PC-3 (cell line): ENCODE results near the gene PRXL2B. TPM values are rescaled to one million over a fixed set of nuclear protein-coding genes. Genes with fewer than 3 reads are reported as not detected.

Source experiments
- ATAC-seq: fragments of 200-7000 bp; cut with Tn5 transposase; 2 replicates; pipeline ENCODE4 v1.9.1; 2020; ENCODE audit warnings: mild to moderate bottlenecking, moderate library complexity
- BruUV-seq: library from RNA; stranded (reverse); fragments of 400-500 nt; replicated peaks from 2 replicates; lab custom pipeline; 2021; lab: Mats Ljungman, UMichigan
- CTCF ChIA-PET: fragments of 300-600 bp; sonication (Branson Sonifier 250); formaldehyde crosslinking; loops from one replicate; lab custom pipeline; 2022; ENCODE audit warnings: antibody characterized with exemption; lab: Charles Lee
- POLR2A ChIA-PET: fragments of 300-600 bp; sonication (Branson Sonifier 250); formaldehyde crosslinking; loops from one replicate; lab custom pipeline; 2022; ENCODE audit warnings: antibody characterized with exemption; ENCODE audit not compliant: unreplicated experiment; lab: Charles Lee
- DNase-seq: peaks from one replicate; pipeline ENCODE4 v3.0.0-alpha.2; 2015
- H2AFZ ChIP-seq: fragments of 300-600 bp; sonication (generic); 2 replicates; pipeline ENCODE4 v1.6.0; 2016; ENCODE audit warnings: antibody characterized with exemption, low read length
- H3F3A ChIP-seq: fragments of 300-600 bp; sonication (generic); one replicate; pipeline ENCODE4 v1.6.0; 2017; ENCODE audit warnings: antibody characterized with exemption, low read length, control low read depth, mild to moderate bottlenecking; ENCODE audit not compliant: unreplicated experiment
- H3K27ac ChIP-seq: fragments of 300-600 bp; sonication (generic); 2 replicates; pipeline ENCODE4 v1.5.1; 2016; ENCODE audit warnings: mild to moderate bottlenecking, low read length
- H3K27me3 ChIP-seq: fragments of 300-600 bp; sonication (generic); 2 replicates; pipeline ENCODE4 v1.6.1; 2016; ENCODE audit warnings: low read length, mixed read lengths
- H3K36me3 ChIP-seq: fragments of 300-600 bp; sonication (generic); 2 replicates; pipeline ENCODE4 v1.6.1; 2016; ENCODE audit warnings: low read depth, mixed run types, low read length, mixed read lengths
- H3K4me1 ChIP-seq: fragments of 300-600 bp; sonication (generic); 2 replicates; pipeline ENCODE4 v1.5.1; 2016; ENCODE audit warnings: low read length; ENCODE audit not compliant: insufficient read depth
- H3K4me2 ChIP-seq: fragments of 300-600 bp; sonication (generic); 2 replicates; pipeline ENCODE4 v1.6.0; 2016; ENCODE audit warnings: low read length
- H3K4me3 ChIP-seq: fragments of 300-600 bp; sonication (generic); 2 replicates; pipeline ENCODE4 v1.5.1; 2016; ENCODE audit warnings: mild to moderate bottlenecking, low read length, mixed read lengths
- H3K79me2 ChIP-seq: fragments of 300-600 bp; sonication (generic); 2 replicates; pipeline ENCODE4 v1.6.1; 2017; ENCODE audit warnings: low read length, mixed read lengths
- H3K9ac ChIP-seq: fragments of 300-600 bp; sonication (generic); 2 replicates; pipeline ENCODE4 v1.6.0; 2016; ENCODE audit warnings: mild to moderate bottlenecking, low read length
- H3K9me2 ChIP-seq: fragments of 300-600 bp; sonication (generic); replicated peaks from 2 replicates; pipeline ENCODE4 v1.6.1; 2016; ENCODE audit warnings: mixed run types, low read length, mixed read lengths
- H3K9me3 ChIP-seq: fragments of 300-600 bp; sonication (generic); 2 replicates; pipeline ENCODE4 v1.6.1; 2016; ENCODE audit warnings: low read length, mixed read lengths
- H4K20me1 ChIP-seq: fragments of 300-600 bp; sonication (generic); 2 replicates; pipeline ENCODE4 v1.6.1; 2016; ENCODE audit warnings: low read length, mixed read lengths
- CTCF ChIP-seq: fragments of 300-600 bp; sonication (generic); conservative IDR thresholded peaks from 2 replicates; pipeline ENCODE4 v1.5.1; 2017; ENCODE audit warnings: antibody characterized with exemption, low read depth, mild to moderate bottlenecking, low read length
- EZH2 ChIP-seq: fragments of 300-600 bp; sonication (generic); IDR thresholded peaks from one replicate; pipeline ENCODE4 v1.6.1; 2017; ENCODE audit warnings: antibody characterized with exemption, mild to moderate bottlenecking, low read length; ENCODE audit not compliant: unreplicated experiment
- EZH2phosphoT487 ChIP-seq: fragments of 300-600 bp; sonication (generic); IDR thresholded peaks from 2 replicates; pipeline ENCODE4 v1.6.1; 2018; ENCODE audit warnings: mild to moderate bottlenecking, antibody characterized with exemption, low read length, borderline replicate concordance
- intact Hi-C: fragments of 100-400 bp; cut with micrococcal nuclease; formaldehyde crosslinking; loops from 2 replicates; pipeline ENCODE4 v1.9.0; 2023
- total RNA-seq: library from RNA; depleted of rRNA; stranded (reverse); fragments of >200 nt; gene quantifications from 2 replicates; pipeline ENCODE4 v1.2.3, GENCODE V29; 2014

The PRXL2B gene
- total RNA-seq, 1 experiment from 2014 or later = 75.0 TPM

- TF ChIP-seq EZH2 (no peak), CTCF (no peak), EZH2phosphoT487 (no peak)
- ChIA-PET POLR2A (no interaction called here), CTCF (no interaction called here)
- ATAC-seq (no peak), DNase-seq (no peak)
- intact Hi-C loops = no loop called here
- Histone ChIP-seq H3K4me1 (no peaks in the 10 kb centered on the region), H3K27me3 (peaks cover 3% of the 10 kb centered on the region; the same call in 1 of the 2 replicates), H3K9ac (no peak overlapping the region), H3K79me2 (no peaks in the 10 kb centered on the region), H4K20me1 (no peaks in the 10 kb centered on the region), H3K9me2 (no peaks in the 10 kb centered on the region), H3K9me3 (peaks cover 6% of the 10 kb centered on the region; the same call in 1 of the 2 replicates), H3K4me2 (no peak overlapping the region), H3K4me3 (no peak overlapping the region), H3K27ac (no peak overlapping the region), H3K36me3 (no peaks in the 10 kb centered on the region), H3F3A (no peaks in the 10 kb centered on the region), H2AFZ (no peak overlapping the region)
- BruUV-seq = no TSS peak
Measured at GRCh38 chr1:2604844-2605508, 18.4 kb downstream of the PRXL2B start.

- Histone ChIP-seq H3K36me3 (no peaks in the 10 kb centered on the region), H3F3A (no peaks in the 10 kb centered on the region), H3K9ac (no peak overlapping the region), H2AFZ (no peak overlapping the region), H3K9me3 (peaks cover 3% of the 10 kb centered on the region; the same call in 1 of the 2 replicates), H3K27me3 (peaks cover 3% of the 10 kb centered on the region; the same call in 1 of the 2 replicates), H3K27ac (no peak overlapping the region), H3K4me1 (no peaks in the 10 kb centered on the region), H4K20me1 (no peaks in the 10 kb centered on the region), H3K4me2 (no peak overlapping the region), H3K9me2 (no peaks in the 10 kb centered on the region), H3K4me3 (no peak overlapping the region), H3K79me2 (no peaks in the 10 kb centered on the region)
- CTCF ChIA-PET = no interaction called here
- no TSS peak for BruUV-seq
- TF ChIP-seq CTCF (no peak), EZH2phosphoT487 (no peak), EZH2 (no peak)
- intact Hi-C loops = no loop called here
- DNase-seq (no peak), ATAC-seq (no peak)
- POLR2A ChIA-PET = interaction anchor here (0.7 kb wide), 1 partner anchor 20 kb away, joined by 3 read pairs; the partner anchor contains the start of gene PRXL2B
Measured at GRCh38 chr1:2605509-2606395, 19.2 kb downstream of the PRXL2B start.
